Urinary bladder (tissue), 4 donors: ENCODE data around the gene SLC30A5. TPM values are rescaled to one million over a fixed set of nuclear protein-coding genes. Genes with fewer than 3 reads are reported as not detected.

Experiments
- DNase-seq: peaks from one replicate; pipeline ENCODE4 v3.0.0-alpha.2; 2015; ENCODE audit errors: extremely low spot score
- H3K27ac ChIP-seq: one replicate; pipeline ENCODE4 v1.5.1; 2013; ENCODE audit warnings: low read depth, mild to moderate bottlenecking, moderate library complexity
- H3K36me3 ChIP-seq: one replicate; pipeline ENCODE4 v1.6.1; 2013; ENCODE audit warnings: mild to moderate bottlenecking, moderate library complexity; ENCODE audit not compliant: insufficient read depth
- H3K4me1 ChIP-seq: one replicate; pipeline ENCODE4 v1.6.1; 2013; ENCODE audit warnings: mild to moderate bottlenecking, moderate library complexity; ENCODE audit not compliant: insufficient read depth
- H3K4me3 ChIP-seq: one replicate; pipeline ENCODE4 v1.5.1; 2013; ENCODE audit warnings: low read depth, low read length
- WGBS: extraction: QIAGEN DNeasy Blood & Tissue Kit; methylation state at CpG from one replicate; pipeline ENCODE4 v1.1.7; 2013; 5-methylcytosine and 5-hydroxymethylcytosine counted together
- polyA plus RNA-seq: library from polyadenylated mRNA; stranded (reverse); fragments of 200-250 nt; gene quantifications from one replicate; pipeline ENCODE4 v1.2.3, GENCODE V29; 2013
- small RNA-seq: library from RNA; depleted of rRNA; stranded (forward); fragments of <200 nt; gene quantifications from one replicate; pipeline ENCODE3, GENCODE V24; 2014
- total RNA-seq: library from RNA; depleted of rRNA; stranded (reverse); fragments of >200 nt; gene quantifications from one replicate; pipeline ENCODE4 v1.2.3, GENCODE V29; 2014
- donor health status: healthy with polysubstance abuse.
- donor health status: healthy.

SLC30A5 gene
- total and polyA plus RNA-seq, 2 donors, result 28.4 to 79.0 TPM

DNA sequence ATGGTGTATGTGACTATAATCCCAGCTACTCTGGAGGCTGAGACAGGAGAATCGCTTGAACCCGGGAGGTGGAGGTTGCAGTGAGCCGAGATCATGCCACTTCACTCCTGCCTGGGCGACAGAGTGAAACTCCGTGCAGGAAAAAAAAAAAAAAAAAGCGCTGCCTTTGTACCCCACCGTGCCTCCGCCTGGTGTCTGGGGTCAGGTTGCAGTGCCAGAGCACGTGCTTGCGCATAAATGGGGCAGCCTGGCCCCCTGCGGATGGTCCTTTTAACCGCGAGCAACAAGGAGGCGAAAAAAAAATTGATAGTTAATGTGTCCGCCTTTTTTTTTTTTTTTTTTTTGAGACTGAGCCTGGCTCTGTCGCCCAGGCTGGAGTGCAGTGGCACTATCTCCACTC lies 66.8 kb downstream of the SLC30A5 start:
- Histone ChIP-seq H3K4me1 (no peaks in the 10 kb centered on the region), H3K4me3 (no peak overlapping the region), H3K27ac (no peak overlapping the region), H3K36me3 (no peaks in the 10 kb centered on the region)
- no peak for DNase-seq
- WGBS, result 90% methylated on average over 16 of the region's 16 CpGs

DNA sequence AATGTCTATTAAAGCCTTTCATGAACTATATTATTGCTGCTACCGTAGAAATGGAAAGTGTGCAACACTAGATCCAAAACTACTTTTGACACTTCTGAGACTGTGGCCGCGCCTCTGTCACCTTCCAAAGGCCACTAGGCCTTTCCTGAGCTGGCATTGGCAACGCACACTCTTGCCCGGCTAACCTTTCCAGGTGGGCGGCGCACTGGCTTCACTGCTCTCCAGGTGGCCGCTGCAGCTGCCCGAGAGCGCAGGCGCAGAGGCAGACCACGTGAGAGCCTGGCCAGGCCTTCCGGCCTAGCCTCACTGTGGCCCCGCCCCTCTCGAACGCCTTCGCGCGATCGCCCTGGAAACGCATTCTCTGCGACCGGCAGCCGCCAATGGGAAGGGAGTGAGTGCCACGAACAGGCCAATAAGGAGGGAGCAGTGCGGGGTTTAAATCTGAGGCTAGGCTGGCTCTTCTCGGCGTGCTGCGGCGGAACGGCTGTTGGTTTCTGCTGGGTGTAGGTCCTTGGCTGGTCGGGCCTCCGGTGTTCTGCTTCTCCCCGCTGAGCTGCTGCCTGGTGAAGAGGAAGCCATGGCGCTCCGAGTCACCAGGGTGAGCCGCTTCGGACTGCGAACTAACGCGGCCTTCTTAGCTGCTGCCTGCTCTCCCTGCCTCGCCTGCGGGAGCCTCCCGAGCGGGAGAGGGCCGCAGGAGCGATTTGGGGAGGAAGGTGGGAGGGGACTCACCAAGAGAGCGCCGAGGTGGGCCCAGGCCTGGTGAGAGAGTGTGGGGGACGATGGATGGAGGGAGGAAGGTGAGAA lies 73.1 kb downstream of the SLC30A5 start, which contains the start of gene CCNB1:
Gene CCNB1 (plus strand): TSS at position 465 of the 807 bp plus-strand sequence. CDS start 113 bp downstream, at position 578.
- 2% methylated on average over 50 of the region's 50 CpGs for WGBS
- H3K27ac ChIP-seq, result no peak within 1 kb of the TSS

DNA sequence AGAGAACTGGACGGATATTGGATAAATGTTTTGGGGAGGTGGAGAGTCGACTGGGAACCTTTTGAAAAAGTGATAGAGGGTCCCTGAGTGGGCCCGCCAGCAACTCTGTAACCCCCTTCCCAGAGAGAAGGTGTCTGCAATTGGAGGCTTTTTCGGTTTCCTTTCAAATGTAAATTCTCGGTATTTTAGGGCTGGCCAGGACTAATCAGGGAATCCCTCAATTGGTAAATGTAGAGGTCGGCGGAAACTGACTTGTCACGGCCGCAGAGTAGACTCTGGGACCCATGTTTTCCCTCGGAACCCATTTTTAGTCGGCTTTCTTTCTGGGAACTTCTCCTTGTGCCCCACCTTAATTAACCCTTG lies 73.7 kb downstream of the SLC30A5 start:
- Histone ChIP-seq H3K4me1 (no peaks in the 10 kb centered on the region), H3K4me3 (peak overlapping the region; percentile 50), H3K27ac (no peak overlapping the region), H3K36me3 (no peaks in the 10 kb centered on the region)
- WGBS, result under 1% methylated on average over 11 of the region's 11 CpGs
- no peak for DNase-seq

More for the DNA sequence above, 73.1 kb downstream of the SLC30A5 start, which contains the start of gene CCNB1:
- H3K36me3 ChIP-seq, result no peaks in the 10 kb centered on the region
- peak; percentile 92 for DNase-seq
- peak within 1 kb of the TSS; percentile 50 for H3K4me3 ChIP-seq
- no peaks in the 10 kb centered on the region for H3K4me1 ChIP-seq

DNA sequence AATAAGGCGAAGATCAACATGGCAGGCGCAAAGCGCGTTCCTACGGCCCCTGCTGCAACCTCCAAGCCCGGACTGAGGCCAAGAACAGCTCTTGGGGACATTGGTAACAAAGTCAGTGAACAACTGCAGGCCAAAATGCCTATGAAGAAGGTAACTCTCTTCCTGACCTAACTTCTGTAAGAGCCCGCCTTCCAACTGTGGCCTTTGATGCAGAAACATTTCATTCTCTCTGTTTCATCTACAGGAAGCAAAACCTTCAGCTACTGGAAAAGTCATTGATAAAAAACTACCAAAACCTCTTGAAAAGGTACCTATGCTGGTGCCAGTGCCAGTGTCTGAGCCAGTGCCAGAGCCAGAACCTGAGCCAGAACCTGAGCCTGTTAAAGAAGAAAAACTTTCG lies 74.1 kb downstream of the SLC30A5 start:
- Histone ChIP-seq H3K36me3 (no peaks in the 10 kb centered on the region), H3K4me3 (no peak overlapping the region)

DNA sequence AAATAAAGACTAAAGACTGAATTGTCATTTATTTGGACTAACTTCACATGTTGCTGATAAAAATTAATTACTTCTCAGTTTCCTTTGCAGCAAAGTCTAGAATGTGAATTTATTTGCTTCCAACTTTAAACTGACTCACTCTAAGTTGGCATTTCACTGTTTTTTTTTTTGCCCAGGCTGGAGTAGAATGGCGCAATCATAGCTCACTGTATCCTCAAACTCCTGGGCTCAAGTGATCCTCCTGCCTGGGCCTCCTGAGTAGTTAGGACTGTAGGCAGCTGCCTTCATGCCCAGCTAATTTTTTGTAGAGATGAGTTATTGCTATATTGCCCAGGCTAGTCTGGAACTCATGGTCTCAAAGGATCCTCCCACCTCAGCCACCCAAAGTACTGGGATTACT lies 76.7 kb downstream of the SLC30A5 start:
- 100% methylated on average over 1 of the region's 1 CpG for WGBS

More for the DNA sequence above, 74.1 kb downstream of the SLC30A5 start:
- WGBS, result 33% methylated on average over 8 of the region's 8 CpGs
- Histone ChIP-seq H3K4me1 (no peaks in the 10 kb centered on the region), H3K27ac (no peak overlapping the region)
- no peak for DNase-seq

DNA sequence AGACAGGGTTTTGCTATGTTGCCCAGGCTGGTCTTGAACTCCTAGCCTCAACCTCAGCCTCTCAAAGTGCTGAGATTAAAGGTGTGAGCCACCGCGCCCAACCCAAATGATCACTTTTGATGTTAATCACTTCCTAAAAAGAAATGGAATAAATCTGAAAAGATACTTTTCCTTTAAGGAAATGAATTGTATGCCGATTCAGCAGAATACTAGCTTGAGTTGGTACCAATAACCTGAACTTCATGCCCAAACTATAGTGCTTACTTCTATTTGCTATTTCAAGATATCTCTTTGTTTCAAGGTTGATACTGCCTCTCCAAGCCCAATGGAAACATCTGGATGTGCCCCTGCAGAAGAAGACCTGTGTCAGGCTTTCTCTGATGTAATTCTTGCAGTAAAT lies 77.2 kb downstream of the SLC30A5 start:
- no peaks in the 10 kb centered on the region for H3K4me1 ChIP-seq
- H3K27ac ChIP-seq, result no peak overlapping the region
- 97% methylated on average over 3 of the region's 3 CpGs for WGBS
- DNase-seq, result no peak
- H3K4me3 ChIP-seq, result no peak overlapping the region
- H3K36me3 ChIP-seq, result peaks cover 2% of the 10 kb centered on the region

More for the DNA sequence above, 76.7 kb downstream of the SLC30A5 start:
- Histone ChIP-seq H3K36me3 (peaks cover 2% of the 10 kb centered on the region), H3K4me1 (no peaks in the 10 kb centered on the region), H3K4me3 (no peak overlapping the region), H3K27ac (no peak overlapping the region)
- DNase-seq, result no peak

Small RNA genes within 50 kb of the gene (small RNA-seq; reads per million reads assigned to genes)
- gene SNORA50D (not detected), gene SUMO2P4 (not detected)

Other genes starting within 250 kb of the SLC30A5 start
- gene CCNB1, start 73.1 kb downstream of the SLC30A5 start, total RNA-seq, result 41.9 TPM
- gene CCNB1, start 73.1 kb downstream of the SLC30A5 start, polyA plus RNA-seq, result 4.6 TPM
- 20.5 TPM for gene CENPH, start 95.6 kb downstream of the SLC30A5 start, total RNA-seq
- gene CENPH, start 95.6 kb downstream of the SLC30A5 start, polyA plus RNA-seq, result 3.9 TPM
- 31.2 TPM for gene CDK7, start 140.9 kb downstream of the SLC30A5 start, total RNA-seq
- 17.3 TPM for gene CDK7, start 140.9 kb downstream of the SLC30A5 start, polyA plus RNA-seq
- gene CCDC125, start 238.8 kb downstream of the SLC30A5 start, total RNA-seq, result 9.1 TPM
- 2.0 TPM for gene CCDC125, start 238.8 kb downstream of the SLC30A5 start, polyA plus RNA-seq